WTC11 (cell line): Measurements from ENCODE around the gene PTPN13. TPM values are rescaled to one million over a fixed set of nuclear protein-coding genes. Genes with fewer than 3 reads are reported as not detected.

ENCODE experiments used
- ATAC-seq: fragments of 200-7000 bp; cut with Tn5 transposase; 2 replicates; pipeline ENCODE4 v1.10.0; 2021; ENCODE audit warnings: mild to moderate bottlenecking, moderate library complexity
- CTCF ChIA-PET: fragments of 300-600 bp; sonication (Branson Sonifier 250); formaldehyde crosslinking; loops from one replicate; lab custom pipeline; 2021; ENCODE audit warnings: antibody characterized with exemption; lab: Charles Lee
- POLR2A ChIA-PET: fragments of 350-600 bp; sonication (Branson Sonifier 250); formaldehyde crosslinking; loops from one replicate; lab custom pipeline; 2021; ENCODE audit warnings: antibody characterized with exemption; lab: Charles Lee
- DNase-seq: peaks from one replicate; pipeline ENCODE4 v3.0.0; 2021; ENCODE audit warnings: low spot score
- H3K27ac Mint-ChIP-seq: 2 replicates; pipeline ENCODE4 v1.8.0; 2021; ENCODE audit warnings: mixed read lengths
- H3K27me3 Mint-ChIP-seq: 2 replicates; pipeline ENCODE4 v1.8.0; 2021; ENCODE audit warnings: low read depth, mild to moderate bottlenecking, moderate library complexity, mixed read lengths
- H3K36me3 Mint-ChIP-seq: 2 replicates; pipeline ENCODE4 v1.8.0; 2021; ENCODE audit warnings: mixed read lengths
- H3K4me1 Mint-ChIP-seq: 2 replicates; pipeline ENCODE4 v1.8.0; 2022; ENCODE audit warnings: mixed read lengths
- H3K4me3 Mint-ChIP-seq: 2 replicates; pipeline ENCODE4 v1.8.0; 2021; ENCODE audit warnings: mild to moderate bottlenecking, moderate library complexity, mixed read lengths
- H3K9me3 Mint-ChIP-seq: 2 replicates; pipeline ENCODE4 v1.8.0; 2021; ENCODE audit warnings: mixed read lengths
- ATF1 ChIP-seq: sonication (generic); formaldehyde crosslinking; IDR thresholded peaks from 2 replicates; pipeline ENCODE4 v1.8.1; 2023; ENCODE audit warnings: mild to moderate bottlenecking, moderate library complexity, missing genetic modification reagents
- FOXJ3 ChIP-seq: sonication (generic); formaldehyde crosslinking; IDR thresholded peaks from 2 replicates; pipeline ENCODE4 v1.9.0; 2021; ENCODE audit warnings: missing genetic modification reagents, mild to moderate bottlenecking, borderline replicate concordance
- JUN ChIP-seq: sonication (generic); formaldehyde crosslinking; IDR thresholded peaks from 2 replicates; pipeline ENCODE4 v1.8.0; 2023; ENCODE audit warnings: mild to moderate bottlenecking, missing genetic modification reagents
- MXD4 ChIP-seq: fragments of 250-450 bp; sonication (Bioruptor Pico); IDR thresholded peaks from 2 replicates; pipeline ENCODE4 v1.8.0; 2021; ENCODE audit warnings: mild to moderate bottlenecking, moderate library complexity, borderline replicate concordance
- MYBL2 ChIP-seq: sonication (generic); formaldehyde crosslinking; IDR thresholded peaks from 2 replicates; pipeline ENCODE4 v1.8.1; 2023; ENCODE audit warnings: mild to moderate bottlenecking, moderate library complexity, missing genetic modification reagents
- NFE2L1 ChIP-seq: sonication (generic); formaldehyde crosslinking; IDR thresholded peaks from 2 replicates; pipeline ENCODE4 v1.8.1; 2023; ENCODE audit warnings: missing genetic modification reagents
- NFYB ChIP-seq: sonication (generic); formaldehyde crosslinking; conservative IDR thresholded peaks from 2 replicates; pipeline ENCODE4 v1.8.0; 2022; ENCODE audit warnings: low read depth, missing genetic modification reagents
- NR1H2 ChIP-seq: sonication (generic); formaldehyde crosslinking; IDR thresholded peaks from 2 replicates; pipeline ENCODE4 v1.9.0; 2021; ENCODE audit warnings: mild to moderate bottlenecking, moderate library complexity, missing genetic modification reagents
- OVOL2 ChIP-seq: fragments of 250-450 bp; sonication (Bioruptor Pico); IDR thresholded peaks from 2 replicates; pipeline ENCODE4 v1.9.0; 2021; ENCODE audit warnings: mild to moderate bottlenecking, borderline replicate concordance
- ZNF317 ChIP-seq: sonication (generic); formaldehyde crosslinking; IDR thresholded peaks from 2 replicates; pipeline ENCODE4 v1.8.1; 2023; ENCODE audit warnings: low read depth, mild to moderate bottlenecking, moderate library complexity, missing genetic modification reagents, borderline replicate concordance
- total RNA-seq: library from RNA; stranded (reverse); gene quantifications from 3 replicates; pipeline ENCODE4 v1.2.3, GENCODE V29; 2021
- TF ChIP-seq, protein P1 (sequence below): fragments of 250-450 bp; sonication (Bioruptor Pico); IDR thresholded peaks from 2 replicates; pipeline ENCODE4 v1.9.0; 2021; ENCODE audit warnings: moderate library complexity, mild to moderate bottlenecking, inconsistent platforms, borderline replicate concordance
- TF ChIP-seq, protein P2 (sequence below): sonication (generic); formaldehyde crosslinking; IDR thresholded peaks from 2 replicates; pipeline ENCODE4 v1.8.0; 2022; ENCODE audit warnings: missing genetic modification reagents
- TF ChIP-seq, protein P3 (sequence below): sonication (generic); formaldehyde crosslinking; IDR thresholded peaks from 2 replicates; pipeline ENCODE4 v1.8.0; 2023; ENCODE audit warnings: mild to moderate bottlenecking, missing genetic modification reagents
- TF ChIP-seq, protein P4 (sequence below): fragments of 250-450 bp; sonication (Bioruptor Pico); IDR thresholded peaks from 2 replicates; pipeline ENCODE4 v1.8.0; 2021; ENCODE audit warnings: mild to moderate bottlenecking
- TF ChIP-seq, protein P5 (sequence below): sonication (generic); formaldehyde crosslinking; IDR thresholded peaks from 2 replicates; pipeline ENCODE4 v1.8.1; 2022; ENCODE audit warnings: missing genetic modification reagents, borderline replicate concordance
- TF ChIP-seq, protein P6 (sequence below): sonication (generic); formaldehyde crosslinking; IDR thresholded peaks from 2 replicates; pipeline ENCODE4 v1.8.0; 2022; ENCODE audit warnings: mild to moderate bottlenecking, missing genetic modification reagents
- TF ChIP-seq, protein P7 (sequence below): sonication (generic); formaldehyde crosslinking; IDR thresholded peaks from 2 replicates; pipeline ENCODE4 v1.8.0; 2022; ENCODE audit warnings: mild to moderate bottlenecking, missing genetic modification reagents
- TF ChIP-seq, protein P8 (sequence below): sonication (generic); formaldehyde crosslinking; IDR thresholded peaks from 2 replicates; pipeline ENCODE4 v1.8.1; 2022; ENCODE audit warnings: mild to moderate bottlenecking, missing genetic modification reagents, moderate library complexity, borderline replicate concordance
- TF ChIP-seq, protein P9 (sequence below): fragments of 250-450 bp; sonication (Bioruptor Pico); IDR thresholded peaks from 2 replicates; pipeline ENCODE4 v1.9.0; 2021; ENCODE audit warnings: mild to moderate bottlenecking

PTPN13 gene
- total RNA-seq, 1 experiment from 2014 or later, result 49.7 TPM

DNA sequence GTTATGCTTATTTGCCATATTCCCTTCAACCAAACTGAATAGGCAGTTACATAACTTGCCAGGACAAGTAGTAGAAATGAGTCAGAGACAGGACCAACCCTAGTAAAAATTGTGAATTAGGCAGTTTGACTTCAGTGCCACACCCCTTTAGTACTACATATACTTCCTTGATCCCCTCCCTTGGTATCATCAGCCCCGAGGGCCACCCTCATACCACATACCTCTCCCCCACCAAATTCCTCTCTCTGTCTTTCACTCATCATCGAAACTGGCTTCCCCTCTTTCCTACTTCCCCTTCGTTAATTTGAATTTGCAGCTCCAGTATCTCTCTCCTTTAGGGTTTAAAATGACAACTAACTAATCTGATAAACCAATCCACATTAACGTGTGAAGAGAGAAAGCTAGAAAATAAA is 7.9 kb upstream of the PTPN13 start (continued):
- TF ChIP-seq, protein P1, sequence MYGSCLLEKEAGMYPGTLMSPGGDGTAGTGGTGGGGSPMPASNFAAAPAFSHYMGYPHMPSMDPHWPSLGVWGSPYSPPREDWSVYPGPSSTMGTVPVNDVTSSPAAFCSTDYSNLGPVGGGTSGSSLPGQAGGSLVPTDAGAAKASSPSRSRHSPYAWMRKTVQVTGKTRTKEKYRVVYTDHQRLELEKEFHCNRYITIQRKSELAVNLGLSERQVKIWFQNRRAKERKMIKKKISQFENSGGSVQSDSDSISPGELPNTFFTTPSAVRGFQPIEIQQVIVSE (CRISPR knock-in tag), result no peak

DNA sequence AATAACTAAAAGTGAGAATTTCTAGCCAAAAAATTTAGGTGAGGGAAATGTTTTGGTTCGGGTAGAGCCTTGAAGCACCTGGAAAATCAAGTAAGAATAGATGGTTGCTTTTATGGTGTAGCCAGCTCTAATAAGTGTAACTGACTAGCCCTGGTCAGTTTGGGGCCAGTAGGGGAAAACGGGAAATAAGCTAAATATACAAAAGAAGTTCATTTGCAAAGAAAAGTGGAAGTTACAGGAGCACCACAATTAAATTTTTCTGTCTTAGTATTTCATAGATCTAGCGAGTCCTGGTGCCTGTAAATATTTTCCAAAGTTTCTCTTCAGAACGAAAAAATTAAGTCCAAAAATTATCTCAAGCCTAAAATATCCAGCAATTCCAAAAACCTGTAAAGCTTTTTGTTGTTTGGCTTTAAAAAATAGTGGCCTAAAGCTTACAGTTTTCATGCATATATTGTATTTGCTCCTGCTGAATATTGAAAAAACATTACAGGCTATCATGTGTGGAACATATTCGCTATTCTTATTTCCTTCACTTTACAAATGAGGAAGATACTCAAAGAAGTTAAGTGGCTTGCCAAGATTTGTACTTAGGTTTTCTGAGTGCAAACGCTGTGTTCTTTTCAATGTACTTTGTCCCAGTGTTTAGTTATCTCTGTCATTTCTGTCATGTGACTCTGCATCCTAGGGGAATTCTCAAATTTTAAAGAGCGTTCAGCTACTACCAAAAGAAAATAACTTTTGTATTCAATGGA is 7.3 kb upstream of the PTPN13 start:
- ChIA-PET CTCF (interaction anchor here (1.2 to 1.7 kb wide), 2 partner anchors 14 to 66 kb away, joined by 4 read pairs; no protein-coding TSS in a partner anchor), POLR2A (no interaction called here)
- TF ChIP-seq, protein P2, sequence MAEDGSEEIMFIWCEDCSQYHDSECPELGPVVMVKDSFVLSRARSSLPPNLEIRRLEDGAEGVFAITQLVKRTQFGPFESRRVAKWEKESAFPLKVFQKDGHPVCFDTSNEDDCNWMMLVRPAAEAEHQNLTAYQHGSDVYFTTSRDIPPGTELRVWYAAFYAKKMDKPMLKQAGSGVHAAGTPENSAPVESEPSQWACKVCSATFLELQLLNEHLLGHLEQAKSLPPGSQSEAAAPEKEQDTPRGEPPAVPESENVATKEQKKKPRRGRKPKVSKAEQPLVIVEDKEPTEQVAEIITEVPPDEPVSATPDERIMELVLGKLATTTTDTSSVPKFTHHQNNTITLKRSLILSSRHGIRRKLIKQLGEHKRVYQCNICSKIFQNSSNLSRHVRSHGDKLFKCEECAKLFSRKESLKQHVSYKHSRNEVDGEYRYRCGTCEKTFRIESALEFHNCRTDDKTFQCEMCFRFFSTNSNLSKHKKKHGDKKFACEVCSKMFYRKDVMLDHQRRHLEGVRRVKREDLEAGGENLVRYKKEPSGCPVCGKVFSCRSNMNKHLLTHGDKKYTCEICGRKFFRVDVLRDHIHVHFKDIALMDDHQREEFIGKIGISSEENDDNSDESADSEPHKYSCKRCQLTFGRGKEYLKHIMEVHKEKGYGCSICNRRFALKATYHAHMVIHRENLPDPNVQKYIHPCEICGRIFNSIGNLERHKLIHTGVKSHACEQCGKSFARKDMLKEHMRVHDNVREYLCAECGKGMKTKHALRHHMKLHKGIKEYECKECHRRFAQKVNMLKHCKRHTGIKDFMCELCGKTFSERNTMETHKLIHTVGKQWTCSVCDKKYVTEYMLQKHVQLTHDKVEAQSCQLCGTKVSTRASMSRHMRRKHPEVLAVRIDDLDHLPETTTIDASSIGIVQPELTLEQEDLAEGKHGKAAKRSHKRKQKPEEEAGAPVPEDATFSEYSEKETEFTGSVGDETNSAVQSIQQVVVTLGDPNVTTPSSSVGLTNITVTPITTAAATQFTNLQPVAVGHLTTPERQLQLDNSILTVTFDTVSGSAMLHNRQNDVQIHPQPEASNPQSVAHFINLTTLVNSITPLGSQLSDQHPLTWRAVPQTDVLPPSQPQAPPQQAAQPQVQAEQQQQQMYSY (CRISPR knock-in tag), result no peak
- TF ChIP-seq, protein P3, sequence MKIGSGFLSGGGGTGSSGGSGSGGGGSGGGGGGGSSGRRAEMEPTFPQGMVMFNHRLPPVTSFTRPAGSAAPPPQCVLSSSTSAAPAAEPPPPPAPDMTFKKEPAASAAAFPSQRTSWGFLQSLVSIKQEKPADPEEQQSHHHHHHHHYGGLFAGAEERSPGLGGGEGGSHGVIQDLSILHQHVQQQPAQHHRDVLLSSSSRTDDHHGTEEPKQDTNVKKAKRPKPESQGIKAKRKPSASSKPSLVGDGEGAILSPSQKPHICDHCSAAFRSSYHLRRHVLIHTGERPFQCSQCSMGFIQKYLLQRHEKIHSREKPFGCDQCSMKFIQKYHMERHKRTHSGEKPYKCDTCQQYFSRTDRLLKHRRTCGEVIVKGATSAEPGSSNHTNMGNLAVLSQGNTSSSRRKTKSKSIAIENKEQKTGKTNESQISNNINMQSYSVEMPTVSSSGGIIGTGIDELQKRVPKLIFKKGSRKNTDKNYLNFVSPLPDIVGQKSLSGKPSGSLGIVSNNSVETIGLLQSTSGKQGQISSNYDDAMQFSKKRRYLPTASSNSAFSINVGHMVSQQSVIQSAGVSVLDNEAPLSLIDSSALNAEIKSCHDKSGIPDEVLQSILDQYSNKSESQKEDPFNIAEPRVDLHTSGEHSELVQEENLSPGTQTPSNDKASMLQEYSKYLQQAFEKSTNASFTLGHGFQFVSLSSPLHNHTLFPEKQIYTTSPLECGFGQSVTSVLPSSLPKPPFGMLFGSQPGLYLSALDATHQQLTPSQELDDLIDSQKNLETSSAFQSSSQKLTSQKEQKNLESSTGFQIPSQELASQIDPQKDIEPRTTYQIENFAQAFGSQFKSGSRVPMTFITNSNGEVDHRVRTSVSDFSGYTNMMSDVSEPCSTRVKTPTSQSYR (CRISPR knock-in tag), result no peak
- TF ChIP-seq FOXJ3 (CRISPR knock-in tag), result no peak
- TF ChIP-seq, protein P4, sequence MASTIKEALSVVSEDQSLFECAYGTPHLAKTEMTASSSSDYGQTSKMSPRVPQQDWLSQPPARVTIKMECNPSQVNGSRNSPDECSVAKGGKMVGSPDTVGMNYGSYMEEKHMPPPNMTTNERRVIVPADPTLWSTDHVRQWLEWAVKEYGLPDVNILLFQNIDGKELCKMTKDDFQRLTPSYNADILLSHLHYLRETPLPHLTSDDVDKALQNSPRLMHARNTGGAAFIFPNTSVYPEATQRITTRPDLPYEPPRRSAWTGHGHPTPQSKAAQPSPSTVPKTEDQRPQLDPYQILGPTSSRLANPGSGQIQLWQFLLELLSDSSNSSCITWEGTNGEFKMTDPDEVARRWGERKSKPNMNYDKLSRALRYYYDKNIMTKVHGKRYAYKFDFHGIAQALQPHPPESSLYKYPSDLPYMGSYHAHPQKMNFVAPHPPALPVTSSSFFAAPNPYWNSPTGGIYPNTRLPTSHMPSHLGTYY (CRISPR knock-in tag), result no peak
- TF ChIP-seq ATF1 (CRISPR knock-in tag), result no peak
- TF ChIP-seq, protein P5, sequence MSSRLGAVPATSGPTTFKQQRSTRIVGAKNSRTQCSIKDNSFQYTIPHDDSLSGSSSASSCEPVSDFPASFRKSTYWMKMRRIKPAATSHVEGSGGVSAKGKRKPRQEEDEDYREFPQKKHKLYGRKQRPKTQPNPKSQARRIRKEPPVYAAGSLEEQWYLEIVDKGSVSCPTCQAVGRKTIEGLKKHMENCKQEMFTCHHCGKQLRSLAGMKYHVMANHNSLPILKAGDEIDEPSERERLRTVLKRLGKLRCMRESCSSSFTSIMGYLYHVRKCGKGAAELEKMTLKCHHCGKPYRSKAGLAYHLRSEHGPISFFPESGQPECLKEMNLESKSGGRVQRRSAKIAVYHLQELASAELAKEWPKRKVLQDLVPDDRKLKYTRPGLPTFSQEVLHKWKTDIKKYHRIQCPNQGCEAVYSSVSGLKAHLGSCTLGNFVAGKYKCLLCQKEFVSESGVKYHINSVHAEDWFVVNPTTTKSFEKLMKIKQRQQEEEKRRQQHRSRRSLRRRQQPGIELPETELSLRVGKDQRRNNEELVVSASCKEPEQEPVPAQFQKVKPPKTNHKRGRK, result no peak
- TF ChIP-seq NR1H2 (CRISPR knock-in tag), result no peak
- TF ChIP-seq NFE2L1 (CRISPR knock-in tag), result no peak
- TF ChIP-seq OVOL2 (CRISPR knock-in tag), result no peak
- TF ChIP-seq, protein P6, sequence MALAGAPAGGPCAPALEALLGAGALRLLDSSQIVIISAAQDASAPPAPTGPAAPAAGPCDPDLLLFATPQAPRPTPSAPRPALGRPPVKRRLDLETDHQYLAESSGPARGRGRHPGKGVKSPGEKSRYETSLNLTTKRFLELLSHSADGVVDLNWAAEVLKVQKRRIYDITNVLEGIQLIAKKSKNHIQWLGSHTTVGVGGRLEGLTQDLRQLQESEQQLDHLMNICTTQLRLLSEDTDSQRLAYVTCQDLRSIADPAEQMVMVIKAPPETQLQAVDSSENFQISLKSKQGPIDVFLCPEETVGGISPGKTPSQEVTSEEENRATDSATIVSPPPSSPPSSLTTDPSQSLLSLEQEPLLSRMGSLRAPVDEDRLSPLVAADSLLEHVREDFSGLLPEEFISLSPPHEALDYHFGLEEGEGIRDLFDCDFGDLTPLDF, result no peak
- no peak for TF ChIP-seq JUN (CRISPR knock-in tag)
- TF ChIP-seq, protein P7, sequence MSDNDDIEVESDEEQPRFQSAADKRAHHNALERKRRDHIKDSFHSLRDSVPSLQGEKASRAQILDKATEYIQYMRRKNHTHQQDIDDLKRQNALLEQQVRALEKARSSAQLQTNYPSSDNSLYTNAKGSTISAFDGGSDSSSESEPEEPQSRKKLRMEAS (CRISPR knock-in tag), result no peak
- no peak for TF ChIP-seq MYBL2
- TF ChIP-seq, protein P8, sequence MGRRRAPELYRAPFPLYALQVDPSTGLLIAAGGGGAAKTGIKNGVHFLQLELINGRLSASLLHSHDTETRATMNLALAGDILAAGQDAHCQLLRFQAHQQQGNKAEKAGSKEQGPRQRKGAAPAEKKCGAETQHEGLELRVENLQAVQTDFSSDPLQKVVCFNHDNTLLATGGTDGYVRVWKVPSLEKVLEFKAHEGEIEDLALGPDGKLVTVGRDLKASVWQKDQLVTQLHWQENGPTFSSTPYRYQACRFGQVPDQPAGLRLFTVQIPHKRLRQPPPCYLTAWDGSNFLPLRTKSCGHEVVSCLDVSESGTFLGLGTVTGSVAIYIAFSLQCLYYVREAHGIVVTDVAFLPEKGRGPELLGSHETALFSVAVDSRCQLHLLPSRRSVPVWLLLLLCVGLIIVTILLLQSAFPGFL (CRISPR knock-in tag), result no peak
- TF ChIP-seq, protein P9, sequence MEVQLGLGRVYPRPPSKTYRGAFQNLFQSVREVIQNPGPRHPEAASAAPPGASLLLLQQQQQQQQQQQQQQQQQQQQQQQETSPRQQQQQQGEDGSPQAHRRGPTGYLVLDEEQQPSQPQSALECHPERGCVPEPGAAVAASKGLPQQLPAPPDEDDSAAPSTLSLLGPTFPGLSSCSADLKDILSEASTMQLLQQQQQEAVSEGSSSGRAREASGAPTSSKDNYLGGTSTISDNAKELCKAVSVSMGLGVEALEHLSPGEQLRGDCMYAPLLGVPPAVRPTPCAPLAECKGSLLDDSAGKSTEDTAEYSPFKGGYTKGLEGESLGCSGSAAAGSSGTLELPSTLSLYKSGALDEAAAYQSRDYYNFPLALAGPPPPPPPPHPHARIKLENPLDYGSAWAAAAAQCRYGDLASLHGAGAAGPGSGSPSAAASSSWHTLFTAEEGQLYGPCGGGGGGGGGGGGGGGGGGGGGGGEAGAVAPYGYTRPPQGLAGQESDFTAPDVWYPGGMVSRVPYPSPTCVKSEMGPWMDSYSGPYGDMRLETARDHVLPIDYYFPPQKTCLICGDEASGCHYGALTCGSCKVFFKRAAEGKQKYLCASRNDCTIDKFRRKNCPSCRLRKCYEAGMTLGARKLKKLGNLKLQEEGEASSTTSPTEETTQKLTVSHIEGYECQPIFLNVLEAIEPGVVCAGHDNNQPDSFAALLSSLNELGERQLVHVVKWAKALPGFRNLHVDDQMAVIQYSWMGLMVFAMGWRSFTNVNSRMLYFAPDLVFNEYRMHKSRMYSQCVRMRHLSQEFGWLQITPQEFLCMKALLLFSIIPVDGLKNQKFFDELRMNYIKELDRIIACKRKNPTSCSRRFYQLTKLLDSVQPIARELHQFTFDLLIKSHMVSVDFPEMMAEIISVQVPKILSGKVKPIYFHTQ (CRISPR knock-in tag), result no peak
- no peak for TF ChIP-seq ZNF317 (CRISPR knock-in tag)
- TF ChIP-seq MXD4 (CRISPR knock-in tag), result no peak
- no peak for TF ChIP-seq NFYB (CRISPR knock-in tag)

More for the DNA sequence above, 7.3 kb upstream of the PTPN13 start:
- no peaks in the 10 kb centered on the region for H3K36me3 Mint-ChIP-seq
- no peaks in the 10 kb centered on the region for H3K27me3 Mint-ChIP-seq
- no peaks in the 10 kb centered on the region for H3K9me3 Mint-ChIP-seq
- H3K27ac Mint-ChIP-seq, result peak overlapping the region; percentile 39
- DNase-seq, result no peak
- H3K4me3 Mint-ChIP-seq, result no peak overlapping the region
- ATAC-seq, result no peak
- peaks cover 22% of the 10 kb centered on the region for H3K4me1 Mint-ChIP-seq
